ENCODE data around the gene EXT2. TPM values are rescaled to one million over a fixed set of nuclear protein-coding genes. Genes with fewer than 3 reads are reported as not detected.

EXT2 gene
- total RNA-seq, 4 donors from 2014 or later = 63.9 to 66.6 (median 65.9) TPM

DNA sequence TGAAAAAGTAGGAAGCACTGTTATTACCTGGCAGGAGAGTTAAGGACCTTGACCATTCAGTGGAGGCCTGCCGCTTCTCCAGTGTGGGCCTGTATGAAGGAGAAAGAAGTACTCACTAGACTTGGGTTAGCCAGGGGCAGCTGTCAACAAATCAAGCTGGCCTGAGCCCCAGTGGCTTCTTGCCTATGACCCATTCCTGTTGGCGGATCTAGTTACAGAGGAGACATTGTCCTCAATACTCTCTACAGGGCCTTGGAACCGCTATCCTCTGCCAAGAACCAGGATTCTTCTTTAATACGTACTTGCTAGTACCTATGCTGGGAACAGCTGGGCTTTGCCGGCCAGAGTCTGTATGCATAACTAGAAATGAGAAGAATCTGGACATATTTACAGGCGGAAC is 146.4 kb downstream of the EXT2 start:
- ATAC-seq = no peak
- no peaks in the 10 kb centered on the region for H3K27me3 ChIP-seq

DNA sequence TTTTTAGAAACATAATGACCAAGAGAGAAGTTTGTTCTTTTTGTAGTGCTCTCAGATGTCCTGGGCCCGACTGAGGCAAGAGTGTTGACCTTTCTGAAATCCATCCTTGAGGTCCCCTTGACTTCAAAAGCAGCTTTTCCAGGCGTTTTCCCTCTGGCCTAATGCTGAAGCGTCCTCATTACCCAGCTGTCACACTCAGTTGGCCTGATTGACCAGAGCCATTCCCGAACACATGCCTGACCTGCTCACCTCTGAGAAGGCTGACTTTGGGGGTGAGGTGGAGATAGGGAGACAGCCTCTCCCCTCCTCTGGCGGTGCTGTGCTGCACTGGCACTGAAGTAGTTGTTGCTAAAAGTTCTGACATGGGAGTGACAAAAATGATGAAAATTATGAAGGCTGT is 147.6 kb downstream of the EXT2 start:
- no peak overlapping the region for H3K27ac ChIP-seq
- no peaks in the 10 kb centered on the region for H3K9me3 ChIP-seq
- ATAC-seq = no peak

More for the DNA sequence above, 146.4 kb downstream of the EXT2 start:
- 94% methylated on average over 3 of the region's 6 CpGs; no CpG with 5 or more reads in 1 of the 2 donors for WGBS, 2 donors (ENCODE audit: low coverage in 1 of 2)
- TF ChIP-seq POLR2A (IDR thresholded peaks at IDR 0.05) (no peak), EP300 (IDR thresholded peaks at IDR 0.05) (no peak), POLR2AphosphoS5 (IDR thresholded peaks at IDR 0.05) (no peak)
- TF ChIP-seq, protein P1, sequence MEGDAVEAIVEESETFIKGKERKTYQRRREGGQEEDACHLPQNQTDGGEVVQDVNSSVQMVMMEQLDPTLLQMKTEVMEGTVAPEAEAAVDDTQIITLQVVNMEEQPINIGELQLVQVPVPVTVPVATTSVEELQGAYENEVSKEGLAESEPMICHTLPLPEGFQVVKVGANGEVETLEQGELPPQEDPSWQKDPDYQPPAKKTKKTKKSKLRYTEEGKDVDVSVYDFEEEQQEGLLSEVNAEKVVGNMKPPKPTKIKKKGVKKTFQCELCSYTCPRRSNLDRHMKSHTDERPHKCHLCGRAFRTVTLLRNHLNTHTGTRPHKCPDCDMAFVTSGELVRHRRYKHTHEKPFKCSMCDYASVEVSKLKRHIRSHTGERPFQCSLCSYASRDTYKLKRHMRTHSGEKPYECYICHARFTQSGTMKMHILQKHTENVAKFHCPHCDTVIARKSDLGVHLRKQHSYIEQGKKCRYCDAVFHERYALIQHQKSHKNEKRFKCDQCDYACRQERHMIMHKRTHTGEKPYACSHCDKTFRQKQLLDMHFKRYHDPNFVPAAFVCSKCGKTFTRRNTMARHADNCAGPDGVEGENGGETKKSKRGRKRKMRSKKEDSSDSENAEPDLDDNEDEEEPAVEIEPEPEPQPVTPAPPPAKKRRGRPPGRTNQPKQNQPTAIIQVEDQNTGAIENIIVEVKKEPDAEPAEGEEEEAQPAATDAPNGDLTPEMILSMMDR (IDR thresholded peaks at IDR 0.05) = no peak
- Histone ChIP-seq H3K4me1 (peaks cover 0 to 14% (median 4%) of the 10 kb centered on the region in 3 donors), H3K9me3 (no peaks in the 10 kb centered on the region), H3K36me3 (peaks cover 0 to 60% of the 10 kb centered on the region in 2 donors), H3K27ac (no peak overlapping the region), H3K4me3 (no peak overlapping the region)

DNA sequence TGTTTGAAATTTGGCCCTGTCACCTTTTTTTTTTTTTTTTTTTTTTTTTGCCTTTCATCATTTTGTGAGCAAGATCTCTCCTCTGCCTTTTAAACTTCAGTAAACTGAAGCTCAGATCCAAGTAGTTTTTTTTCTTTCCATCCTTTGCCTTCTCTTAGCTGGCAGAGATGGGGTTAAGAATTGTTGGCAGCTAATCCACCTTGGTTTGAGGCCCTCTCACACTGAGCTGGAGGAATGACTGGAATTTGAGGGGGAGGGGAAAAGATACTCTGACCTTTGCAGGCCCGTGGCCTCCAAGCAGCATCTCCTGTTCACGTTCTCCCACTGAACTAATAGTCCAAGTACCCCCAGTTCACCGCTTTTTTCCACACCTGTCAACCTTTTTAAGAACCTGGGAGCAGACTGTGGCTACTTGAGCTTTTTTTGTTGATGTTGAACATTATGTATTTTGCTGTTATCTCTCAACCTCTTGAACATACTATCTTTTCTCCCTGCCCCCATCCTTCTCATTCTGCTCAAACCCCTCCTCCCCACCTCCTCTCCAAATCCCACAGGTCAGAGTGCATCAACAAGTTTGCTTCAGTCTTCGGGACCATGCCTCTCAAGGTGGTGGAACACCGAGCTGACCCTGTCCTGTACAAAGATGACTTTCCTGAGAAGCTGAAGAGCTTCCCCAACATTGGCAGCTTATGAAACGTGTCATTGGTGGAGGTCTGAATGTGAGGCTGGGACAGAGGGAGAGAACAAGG is 148.3 kb downstream of the EXT2 start:
- ATAC-seq = no peak
- H3K9me3 ChIP-seq = no peaks in the 10 kb centered on the region
- H3K27me3 ChIP-seq = no peaks in the 10 kb centered on the region
- TF ChIP-seq, protein P1 (IDR thresholded peaks at IDR 0.05) = no peak
- TF ChIP-seq POLR2AphosphoS5 (IDR thresholded peaks at IDR 0.05) (no peak), POLR2A (IDR thresholded peaks at IDR 0.05) (no peak), EP300 (IDR thresholded peaks at IDR 0.05) (no peak)
- WGBS, 2 donors (ENCODE audit: low coverage in 1 of 2) = 37 to 76% methylated on average over 3 to 5 of the region's 6 CpGs
- no peak overlapping the region for H3K4me3 ChIP-seq
- H3K4me1 ChIP-seq = peaks cover 0 to 22% (median 4%) of the 10 kb centered on the region in 3 donors
- peaks cover 0 to 57% of the 10 kb centered on the region in 2 donors for H3K36me3 ChIP-seq
- H3K27ac ChIP-seq = no peak overlapping the region

More for the DNA sequence above, 147.6 kb downstream of the EXT2 start:
- peaks cover 0 to 18% (median 4%) of the 10 kb centered on the region in 3 donors for H3K4me1 ChIP-seq
- peaks cover 0 to 57% of the 10 kb centered on the region in 2 donors for H3K36me3 ChIP-seq
- no peaks in the 10 kb centered on the region for H3K27me3 ChIP-seq
- TF ChIP-seq, protein P1 (IDR thresholded peaks at IDR 0.05) = no peak
- TF ChIP-seq POLR2A (IDR thresholded peaks at IDR 0.05) (no peak), EP300 (IDR thresholded peaks at IDR 0.05) (no peak), POLR2AphosphoS5 (IDR thresholded peaks at IDR 0.05) (no peak)
- no peak overlapping the region for H3K4me3 ChIP-seq
- WGBS, 2 donors (ENCODE audit: low coverage in 1 of 2) = 56 to 68% methylated on average over 4 of the region's 5 CpGs

DNA sequence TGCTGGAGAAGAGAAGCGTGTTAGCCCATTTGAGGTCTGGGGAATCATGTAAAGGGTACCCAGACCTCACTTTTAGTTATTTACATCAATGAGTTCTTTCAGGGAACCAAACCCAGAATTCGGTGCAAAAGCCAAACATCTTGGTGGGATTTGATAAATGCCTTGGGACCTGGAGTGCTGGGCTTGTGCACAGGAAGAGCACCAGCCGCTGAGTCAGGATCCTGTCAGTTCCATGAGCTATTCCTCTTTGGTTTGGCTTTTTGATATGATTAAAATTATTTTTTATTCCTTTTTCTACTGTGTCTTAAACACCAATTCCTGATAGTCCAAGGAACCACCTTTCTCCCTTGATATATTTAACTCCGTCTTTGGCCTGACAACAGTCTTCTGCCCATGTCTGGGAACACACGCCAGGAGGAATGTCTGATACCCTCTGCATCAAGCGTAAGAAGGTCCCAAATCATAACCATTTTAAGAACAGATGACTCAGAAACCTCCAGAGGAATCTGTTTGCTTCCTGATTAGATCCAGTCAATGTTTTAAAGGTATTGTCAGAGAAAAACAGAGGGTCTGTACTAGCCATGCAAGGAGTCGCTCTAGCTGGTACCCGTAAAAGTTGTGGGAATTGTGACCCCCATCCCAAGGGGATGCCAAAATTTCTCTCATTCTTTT is 149.3 kb downstream of the EXT2 start:
- Histone ChIP-seq H3K9me3 (no peaks in the 10 kb centered on the region), H3K36me3 (peaks cover 0 to 63% of the 10 kb centered on the region in 2 donors), H3K27ac (no peak overlapping the region), H3K4me3 (no peak overlapping the region), H3K4me1 (peaks cover 0 to 22% (median 4%) of the 10 kb centered on the region in 3 donors), H3K27me3 (no peaks in the 10 kb centered on the region)
- no peak for ATAC-seq
- WGBS, 2 donors (ENCODE audit: low coverage in 1 of 2) = 65 to 80% methylated on average over 7 to 8 of the region's 8 CpGs
- no peak for TF ChIP-seq EP300 (IDR thresholded peaks at IDR 0.05)
- no peak for TF ChIP-seq POLR2A (IDR thresholded peaks at IDR 0.05)
- no peak for TF ChIP-seq POLR2AphosphoS5 (IDR thresholded peaks at IDR 0.05)
- TF ChIP-seq, protein P1 (IDR thresholded peaks at IDR 0.05) = no peak
